Ovary (tissue), 3 donors: ENCODE data around the gene PACSIN2.

Source experiments
- CTCF ChIP-seq, 3 donors: fragments of 450-650 bp in 2 of 3; fragments of 200-600 bp in 1 of 3; IDR thresholded peaks; one replicate each; pipeline versions ENCODE4 v1.5.1 to v1.8.0; 2016 to 2022; ENCODE audit warnings: antibody characterized with exemption in 3 of 3, mild to moderate bottlenecking in 1 of 3
- EP300 ChIP-seq: sonication (generic); formaldehyde crosslinking; IDR thresholded peaks from one replicate; pipeline ENCODE4 v1.6.1; 2017; ENCODE audit warnings: antibody characterized with exemption
- POLR2A ChIP-seq: fragments of 450-650 bp; IDR thresholded peaks from one replicate; pipeline ENCODE4 v1.6.1; 2017; ENCODE audit warnings: antibody characterized with exemption, mild to moderate bottlenecking, moderate library complexity
- donor health status: DM: no; HTN: no; CAD: no.

GRCh38 chr22:43011079-43011478 lies 3.9 kb downstream of the PACSIN2 start:
- TF ChIP-seq CTCF (IDR thresholded peaks at IDR 0.05) = no peak
- no peak for TF ChIP-seq EP300
- TF ChIP-seq POLR2A = no peak
